GM13976 (cell line): ENCODE results near the gene PANK1.
A peak's percentile ranks its signal among the peaks of the same experiment; 100 is the strongest.

Experiments
- DNase-seq: peaks from one replicate; pipeline ENCODE4 v3.0.0; 2012; ENCODE audit warnings: low spot score
- CTCF ChIP-seq: IDR thresholded peaks from 2 replicates; pipeline ENCODE4 v1.5.1; 2012; ENCODE audit warnings: borderline replicate concordance, mild to moderate bottlenecking; ENCODE audit not compliant: insufficient read depth; ENCODE audit errors: extremely low read depth, missing control alignments, control extremely low read depth
- in situ Hi-C: fragments of 300-500 bp; cut with MboI; formaldehyde crosslinking; loops from one replicate; pipeline ENCODE4 v1.12.0; 2022; ENCODE audit warnings: low sequenced_read_pairs, mixed read lengths, inconsistent platforms; ENCODE audit not compliant: unreplicated experiment

The PANK1 gene

GRCh38 chr10:89644967-89645741, at the start of gene PANK1:
TSS of gene PANK1 (minus strand) at chr10:89645242. CDS start at chr10:89644891, 351 bp downstream.
- in situ Hi-C loops: no loop called here
- DNase-seq: peak; percentile 79
- TF ChIP-seq CTCF: no peak

- in situ Hi-C loops: no loop called here
- DNase-seq: no peak
- no peak for TF ChIP-seq CTCF
Measured at GRCh38 chr10:89693176-89693575, 48.1 kb upstream of the PANK1 start.

- DNase-seq: no peak
- TF ChIP-seq CTCF: no peak
- in situ Hi-C loops: no loop called here
Measured at GRCh38 chr10:89692416-89692815, 47.4 kb upstream of the PANK1 start.

GRCh38 chr10:89690027-89690426, 45.0 kb upstream of the PANK1 start:
- no peak for DNase-seq
- in situ Hi-C loops: no loop called here
- no peak for TF ChIP-seq CTCF

- no peak for TF ChIP-seq CTCF
- DNase-seq: no peak
- in situ Hi-C loops: no loop called here
Measured at GRCh38 chr10:89685936-89686335, 40.9 kb upstream of the PANK1 start.

- TF ChIP-seq CTCF: no peak
- no peak for DNase-seq
- in situ Hi-C loops: no loop called here
Measured at GRCh38 chr10:89684604-89685003, 39.6 kb upstream of the PANK1 start.
